ENCODE measurements around the gene TSACC.
A peak's percentile ranks its signal among the peaks of the same experiment; 100 is the strongest.
"Not testable (repeated sequence)": the region's sequence is repeated elsewhere in the genome, so short reads cannot be mapped to it uniquely, and the experiment has no call there.

Gene TSACC

GRCh38 chr1:156338180-156338976 lies at the start of gene TSACC, which contains the start of gene CCT3:
TSACC (plus strand) TSS chr1:156338526; CDS start chr1:156339758, 1,232 bp downstream.
CCT3 (minus strand) TSS chr1:156338292; CDS start chr1:156338184, 108 bp downstream.
- DNase-seq (ENCODE audit: low read depth): peak; percentile 98

- no peak for DNase-seq (ENCODE audit: low read depth)
These were observed 48.5 kb upstream of the TSACC start for GRCh38 chr1:156289857-156290256.

GRCh38 chr1:156291226-156292061 lies 46.9 kb upstream of the TSACC start:
- no peak for DNase-seq (ENCODE audit: low read depth)

- no peak for DNase-seq (ENCODE audit: low read depth)
These were observed 45.3 kb upstream of the TSACC start for GRCh38 chr1:156293098-156293434.

- DNase-seq (ENCODE audit: low read depth): no peak
These were observed 44.4 kb upstream of the TSACC start for GRCh38 chr1:156293895-156294294.

- peak; percentile 23 for DNase-seq (ENCODE audit: low read depth)
These were observed 42.9 kb upstream of the TSACC start, which contains the start of gene GLMP for GRCh38 chr1:156295391-156295947. GLMP (minus strand) TSS chr1:156295679; CDS start chr1:156295645, 34 bp downstream.

- DNase-seq (ENCODE audit: low read depth): no peak
These were observed 39.4 kb upstream of the TSACC start, which contains the start of gene VHLL for GRCh38 chr1:156298852-156299357. VHLL (minus strand) TSS chr1:156299307; CDS start chr1:156299189, 118 bp downstream.

GRCh38 chr1:156303241-156303640 lies 35.1 kb upstream of the TSACC start:
- DNase-seq (ENCODE audit: low read depth): no peak

- no peak for DNase-seq (ENCODE audit: low read depth)
These were observed 33.1 kb upstream of the TSACC start for GRCh38 chr1:156305215-156305614.

- no peak for DNase-seq (ENCODE audit: low read depth)
These were observed 30.2 kb upstream of the TSACC start for GRCh38 chr1:156308078-156308477.

- no peak for DNase-seq (ENCODE audit: low read depth)
These were observed 27.4 kb upstream of the TSACC start for GRCh38 chr1:156310962-156311361.

- DNase-seq (ENCODE audit: low read depth): no peak
These were observed 21.4 kb upstream of the TSACC start for GRCh38 chr1:156316909-156317308.

GRCh38 chr1:156319664-156320063 lies 18.7 kb upstream of the TSACC start:
- no peak for DNase-seq (ENCODE audit: low read depth)

- no peak for DNase-seq (ENCODE audit: low read depth)
These were observed 17.8 kb upstream of the TSACC start for GRCh38 chr1:156320560-156320959.

- not testable (repeated sequence) for DNase-seq (ENCODE audit: low read depth)
These were observed 15.1 kb upstream of the TSACC start for GRCh38 chr1:156323179-156323578.

- DNase-seq (ENCODE audit: low read depth): no peak
These were observed 2.1 kb upstream of the TSACC start for GRCh38 chr1:156336242-156336641.

- DNase-seq (ENCODE audit: low read depth): no peak
These were observed 1.1 kb upstream of the TSACC start for GRCh38 chr1:156337052-156337887.

GRCh38 chr1:156337888-156338179 lies 492 bp upstream of the TSACC start:
- no peak for DNase-seq (ENCODE audit: low read depth)

GRCh38 chr1:156342166-156342955 lies 4.0 kb downstream of the TSACC start:
- DNase-seq (ENCODE audit: low read depth): no peak

- no peak for DNase-seq (ENCODE audit: low read depth)
These were observed 6.1 kb downstream of the TSACC start for GRCh38 chr1:156344409-156344808.

GRCh38 chr1:156346035-156346434 lies 7.7 kb downstream of the TSACC start:
- not testable (repeated sequence) for DNase-seq (ENCODE audit: low read depth)

Measured in activated T-helper 1 cell treated with Interleukin-2 at 50 U/mL for 16 hours (primary cell).